Measurements from ENCODE around the gene IL37.

The IL37 gene

DNA sequence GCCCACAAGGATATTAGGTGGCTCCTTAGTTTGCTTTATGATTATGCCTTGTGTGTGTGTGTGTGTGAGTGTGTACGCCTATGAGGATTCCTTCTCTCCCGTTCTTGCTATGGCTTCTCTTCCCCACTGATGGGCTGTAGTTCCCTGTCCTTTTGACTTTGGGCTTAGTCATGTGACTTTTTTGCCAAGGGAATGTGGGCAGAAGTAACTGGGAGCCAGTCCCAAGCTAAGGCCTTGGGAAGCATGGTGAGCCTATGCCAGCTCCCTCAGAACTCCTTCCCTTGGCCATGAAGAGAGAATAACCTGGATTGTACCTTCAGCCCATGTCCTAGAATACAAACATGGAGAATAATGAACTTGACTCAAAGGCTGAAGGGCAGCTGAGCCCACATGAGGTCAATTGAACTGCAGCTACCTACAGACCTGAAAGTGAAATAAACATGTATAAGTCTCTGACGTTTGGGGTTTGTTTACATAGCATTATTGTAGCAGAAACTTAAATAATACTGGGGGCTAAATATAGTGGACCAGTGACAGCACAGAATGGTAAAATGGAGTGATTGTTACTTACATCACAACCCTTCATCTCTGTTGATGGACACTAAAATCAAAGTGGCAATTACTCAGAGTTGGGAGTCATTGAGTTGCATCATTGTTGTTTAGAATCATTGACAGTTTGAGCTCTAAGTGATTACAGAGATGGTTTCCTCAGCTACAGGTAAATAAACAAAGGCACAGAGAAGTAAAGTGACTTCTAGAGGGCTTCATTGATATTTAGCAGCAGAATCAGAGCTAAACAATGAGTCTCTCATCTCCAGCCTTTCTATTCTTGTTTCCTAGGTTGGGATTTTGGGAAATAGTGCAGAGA lies 51.6 kb downstream of the IL37 start:
- DNase-seq, result no peak

DNA sequence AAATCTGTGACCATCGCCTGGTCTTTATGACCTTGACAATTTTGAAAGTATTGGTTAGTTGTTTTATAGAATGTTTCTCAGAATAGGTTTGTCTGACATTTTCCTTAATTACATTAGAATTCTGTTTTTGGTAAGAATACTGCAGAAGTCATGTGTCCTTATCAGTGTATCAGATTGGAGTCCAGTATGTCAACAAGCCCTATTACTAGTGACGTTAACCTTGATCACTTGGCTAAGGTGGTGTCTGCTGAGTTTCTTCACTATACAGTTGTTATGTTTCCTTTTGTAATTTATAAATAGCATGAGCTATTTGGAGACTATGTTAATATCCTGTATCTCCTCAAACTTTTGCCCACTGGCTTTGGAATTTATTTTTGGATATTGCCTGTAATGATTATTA lies 56.1 kb downstream of the IL37 start:
- DNase-seq, result no peak
